HG03060 (cell line): ENCODE measurements around the gene NUP210L.

Source experiments
- ATAC-seq: cut with Tn5 transposase; IDR thresholded peaks from one replicate; pipeline ENCODE4 v1.9.1; 2021; ENCODE audit warnings: low read depth, moderate number of reproducible peaks; ENCODE audit not compliant: unreplicated experiment

NUP210L gene

DNA sequence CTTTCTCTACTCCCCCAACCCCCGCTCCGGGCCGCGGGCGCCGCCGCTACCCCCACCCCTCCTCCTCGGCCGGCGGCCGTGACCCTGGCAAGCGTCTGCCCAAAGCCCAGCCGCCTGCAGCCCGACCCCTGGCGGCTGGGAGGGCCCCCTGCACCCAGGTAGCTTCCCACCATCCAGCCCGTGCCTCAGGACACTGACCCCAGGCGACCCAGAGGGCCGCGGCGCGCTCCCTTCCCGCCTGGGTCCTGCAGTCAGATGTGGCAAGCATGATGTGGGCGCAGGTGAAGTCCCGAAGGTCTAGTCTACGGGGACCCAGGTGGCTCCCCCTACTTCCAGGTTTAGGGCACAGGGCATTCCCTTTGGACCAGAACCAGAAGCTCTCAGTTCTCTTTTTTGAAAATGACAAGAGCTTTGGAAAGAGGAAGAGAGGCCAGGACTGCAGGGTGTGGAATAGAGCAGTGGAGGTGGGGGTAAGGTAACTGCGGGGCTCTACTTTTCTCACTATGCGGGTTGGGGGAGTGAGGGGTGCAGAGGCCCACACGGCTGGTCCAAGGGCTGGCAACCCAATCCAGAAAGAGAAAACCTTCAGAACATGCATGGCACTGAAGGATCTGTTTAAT lies 208.1 kb downstream of the NUP210L start, which contains the start of gene DENND4B:
DENND4B (minus strand) TSS at position 97 of the 620 bp plus-strand sequence. CDS start 2,344 bp downstream, outside the sequence.
- ATAC-seq: peak; percentile 21

DNA sequence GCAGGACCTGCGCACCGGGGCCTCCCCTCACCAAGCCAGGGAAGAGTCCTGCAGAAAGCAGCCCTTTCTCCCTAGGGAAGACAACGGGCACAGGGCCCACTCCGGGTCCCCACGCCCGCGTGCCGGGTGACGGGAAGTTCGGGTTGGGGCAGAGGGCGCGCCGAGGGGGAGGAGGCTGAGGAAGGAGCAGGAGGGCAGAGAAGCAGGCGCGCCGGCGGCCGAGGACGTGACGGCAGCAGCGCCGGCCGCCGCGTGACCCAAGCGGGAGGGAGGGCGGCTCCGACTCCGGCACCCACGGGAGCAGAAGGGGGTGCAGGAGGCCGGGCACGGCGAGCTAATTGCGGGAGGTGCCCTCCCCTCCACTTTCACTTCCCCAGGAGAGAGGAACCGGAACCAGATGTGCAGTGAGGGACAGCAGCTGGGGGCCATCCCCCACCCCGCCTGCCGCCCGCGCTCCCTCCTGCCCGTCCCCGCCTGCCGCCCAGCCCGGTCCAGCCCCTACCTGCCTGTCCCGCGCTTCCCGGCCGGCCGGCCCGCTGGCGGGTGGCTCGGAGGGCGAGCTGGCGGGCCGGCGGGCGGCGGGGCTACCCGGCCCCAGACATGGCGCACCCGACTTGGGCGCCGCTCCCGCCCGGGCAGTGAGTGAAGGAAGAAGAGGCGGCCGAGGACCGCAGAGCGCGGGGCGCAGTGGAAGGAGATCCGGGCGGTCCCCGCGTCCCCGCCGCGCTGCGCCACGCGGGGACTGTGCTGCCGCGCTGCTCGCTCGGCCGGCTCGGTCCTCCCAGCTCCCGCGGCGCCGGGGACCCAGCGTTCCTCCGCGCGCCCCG lies 208.9 kb downstream of the NUP210L start:
- peak; percentile 71 for ATAC-seq

DNA sequence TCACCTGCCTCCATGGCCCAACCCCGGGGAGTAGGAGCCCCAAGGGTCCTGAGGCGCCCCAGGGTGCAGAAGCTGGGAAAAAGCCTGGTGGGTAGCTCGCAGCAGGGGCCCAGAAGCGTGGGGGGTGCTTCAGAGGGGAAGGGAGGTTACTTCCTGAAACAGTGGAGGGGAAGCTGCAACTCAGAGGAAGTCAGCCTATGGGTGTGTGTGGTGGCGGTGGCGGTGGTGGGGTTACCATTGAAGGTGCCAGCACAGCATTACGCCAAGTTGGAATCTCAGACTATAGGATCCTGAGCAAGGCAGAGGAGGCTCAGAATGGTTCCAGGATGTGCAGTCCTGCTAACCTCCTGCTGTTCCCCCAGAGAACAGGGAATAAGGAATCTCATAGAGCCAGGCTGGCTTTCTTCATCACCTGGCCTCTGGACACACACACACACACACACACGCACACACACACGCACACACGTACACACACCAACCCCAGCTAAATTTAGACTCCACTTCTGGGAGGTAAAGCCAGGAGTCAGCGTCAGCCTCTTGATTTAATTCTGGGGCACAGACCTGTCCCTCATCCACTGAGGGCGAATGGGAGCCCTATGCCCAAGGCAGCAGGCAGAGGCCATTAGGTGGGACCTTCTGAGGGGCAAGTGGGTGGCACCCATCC lies 209.6 kb downstream of the NUP210L start:
- ATAC-seq: no peak

GRCh38 chr1:153944827-153945117 lies 210.1 kb downstream of the NUP210L start:
- no peak for ATAC-seq

DNA sequence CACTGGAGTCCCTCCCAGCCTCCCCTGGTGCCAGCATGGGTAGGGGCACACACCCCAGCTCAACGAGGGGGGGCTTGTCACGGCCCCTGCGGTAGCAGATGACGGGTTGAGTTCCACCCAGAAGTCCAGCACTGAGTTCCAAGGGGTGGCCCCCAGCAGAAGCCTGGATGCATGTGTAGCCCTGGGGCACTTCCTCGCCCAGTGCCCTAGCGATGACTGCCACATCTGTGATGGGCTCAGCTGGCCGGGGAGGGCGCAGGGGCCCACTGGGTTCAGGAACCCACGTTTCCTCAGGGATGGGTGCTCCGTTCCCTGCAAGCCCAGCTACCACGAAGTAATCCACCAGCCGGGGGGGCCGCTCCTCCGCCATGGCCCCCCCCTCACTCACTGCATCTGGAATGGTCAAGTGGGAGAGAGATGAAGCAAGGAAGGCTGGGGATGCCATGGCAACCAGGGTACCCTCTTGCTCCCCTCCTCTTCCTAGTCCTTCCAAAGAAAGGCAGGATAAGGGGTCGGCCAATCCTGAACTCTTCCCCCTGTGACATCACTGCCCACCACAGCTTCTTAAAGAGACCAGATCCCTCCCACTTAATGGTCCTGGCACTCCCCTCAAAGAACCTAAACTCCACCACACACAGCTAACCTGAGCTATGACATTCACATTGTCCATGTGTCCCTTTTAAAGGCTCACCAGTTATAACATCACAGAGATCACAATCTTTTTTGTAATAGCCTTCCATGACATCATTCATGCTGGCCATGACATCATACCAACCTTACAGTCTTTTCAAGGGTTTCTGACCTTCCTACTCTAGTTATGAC lies 210.7 kb downstream of the NUP210L start:
- no peak for ATAC-seq

GRCh38 chr1:153942766-153943549 lies 211.9 kb downstream of the NUP210L start:
- ATAC-seq: no peak
